ENCODE results near the gene COL20A1.

COL20A1 gene

GRCh38 chr20:63309261-63310071, 16.5 kb downstream of the COL20A1 start:
- no peak for DNase-seq (ENCODE audit: low read depth)

GRCh38 chr20:63310265-63310991, 17.4 kb downstream of the COL20A1 start:
- no peak for DNase-seq (ENCODE audit: low read depth)

GRCh38 chr20:63311186-63311832, 18.3 kb downstream of the COL20A1 start:
- DNase-seq (ENCODE audit: low read depth): no peak

- DNase-seq (ENCODE audit: low read depth): no peak
Observed at GRCh38 chr20:63311833-63312243, 18.9 kb downstream of the COL20A1 start.

GRCh38 chr20:63312273-63312672, 19.3 kb downstream of the COL20A1 start:
- no peak for DNase-seq (ENCODE audit: low read depth)

- no peak for DNase-seq (ENCODE audit: low read depth)
Observed at GRCh38 chr20:63312690-63313348, 19.8 kb downstream of the COL20A1 start.

- no peak for DNase-seq (ENCODE audit: low read depth)
Observed at GRCh38 chr20:63313349-63314014, 20.5 kb downstream of the COL20A1 start.

GRCh38 chr20:63314015-63314471, 21.1 kb downstream of the COL20A1 start:
- no peak for DNase-seq (ENCODE audit: low read depth)

GRCh38 chr20:63314566-63315239, 21.7 kb downstream of the COL20A1 start:
- DNase-seq (ENCODE audit: low read depth): no peak

- DNase-seq (ENCODE audit: low read depth): no peak
Observed at GRCh38 chr20:63315240-63315689, 22.3 kb downstream of the COL20A1 start.

- no peak for DNase-seq (ENCODE audit: low read depth)
Observed at GRCh38 chr20:63315731-63316491, 22.9 kb downstream of the COL20A1 start.

- DNase-seq (ENCODE audit: low read depth): no peak
Observed at GRCh38 chr20:63316502-63316921, 23.5 kb downstream of the COL20A1 start.

- no peak for DNase-seq (ENCODE audit: low read depth)
Observed at GRCh38 chr20:63317061-63317460, 24.1 kb downstream of the COL20A1 start.

GRCh38 chr20:63317601-63318291, 24.8 kb downstream of the COL20A1 start:
- DNase-seq (ENCODE audit: low read depth): no peak

- no peak for DNase-seq (ENCODE audit: low read depth)
Observed at GRCh38 chr20:63318391-63319163, 25.6 kb downstream of the COL20A1 start.

- DNase-seq (ENCODE audit: low read depth): no peak
Observed at GRCh38 chr20:63319164-63320040, 26.4 kb downstream of the COL20A1 start.

GRCh38 chr20:63320041-63320511, 27.1 kb downstream of the COL20A1 start:
- DNase-seq (ENCODE audit: low read depth): no peak
